BJ (cell line): ENCODE results near the gene DPP10. TPM values are rescaled to one million over a fixed set of nuclear protein-coding genes. Genes with fewer than 3 reads are reported as not detected.
"Not testable (repeated sequence)": the region's sequence is repeated elsewhere in the genome, so short reads cannot be mapped to it uniquely, and the experiment has no call there.

Source experiments
- CTCF ChIA-PET: fragments of 350-600 bp; formaldehyde crosslinking; extraction: SDS; loops from one replicate; lab custom pipeline; 2021; ENCODE audit warnings: antibody characterized with exemption, inconsistent platforms; lab: Yijun Ruan, JAX
- POLR2A ChIA-PET: fragments of 300-600 bp; sonication (Branson Sonifier 250); formaldehyde crosslinking; extraction: SDS; loops from one replicate; lab custom pipeline; 2021; ENCODE audit warnings: antibody characterized with exemption; lab: Charles Lee
- DNase-seq: peaks from one replicate; pipeline ENCODE4 v3.0.0-alpha.2; 2011; ENCODE audit warnings: low read depth
- H3K27me3 ChIP-seq: 2 replicates; pipeline ENCODE4 v1.6.0; 2011; ENCODE audit warnings: low read length; ENCODE audit not compliant: control insufficient read depth, insufficient read depth
- H3K36me3 ChIP-seq: 2 replicates; pipeline ENCODE4 v1.5.1; 2011; ENCODE audit warnings: low read length; ENCODE audit not compliant: control insufficient read depth, insufficient read depth
- H3K4me3 ChIP-seq: 2 replicates; pipeline ENCODE4 v1.5.1; 2011; ENCODE audit warnings: low read depth, mild to moderate bottlenecking, control low read depth, low read length
- polyA plus RNA-seq: library from polyadenylated mRNA; depleted of rRNA; stranded (reverse); fragments of >200 nt; gene quantifications from 2 replicates; pipeline ENCODE4 v1.2.3, GENCODE V29; 2011
- TF ChIP-seq, protein P1 (sequence below): IDR thresholded peaks from 2 replicates; pipeline ENCODE4 v1.5.1; 2011; ENCODE audit warnings: low read depth, mild to moderate bottlenecking, control low read depth, inconsistent platforms, low read length, moderate library complexity; ENCODE audit not compliant: insufficient read depth

DPP10 gene
- polyA plus RNA-seq, 1 experiment = not detected

DNA sequence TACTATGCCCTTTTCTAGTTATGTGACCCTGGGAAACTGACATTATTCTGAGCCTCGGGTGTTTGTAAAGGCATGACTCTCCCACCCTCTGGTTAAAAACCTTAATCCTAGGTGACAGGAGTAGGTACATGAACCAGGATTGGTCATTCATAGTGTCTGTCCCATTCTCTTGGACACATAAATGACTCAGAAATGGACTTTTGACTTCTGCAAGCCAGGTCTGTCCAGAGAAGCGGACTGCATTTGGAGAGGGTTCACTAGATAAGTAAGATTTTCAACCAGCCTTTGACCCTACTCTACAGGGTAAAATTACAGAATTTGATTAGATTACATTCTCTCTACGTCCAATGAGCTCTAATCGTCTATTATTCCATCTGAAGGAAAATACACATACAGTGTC, 285.9 kb downstream of the DPP10 start:
- ChIA-PET CTCF (no interaction called here), POLR2A (no interaction called here)
- TF ChIP-seq, protein P1, sequence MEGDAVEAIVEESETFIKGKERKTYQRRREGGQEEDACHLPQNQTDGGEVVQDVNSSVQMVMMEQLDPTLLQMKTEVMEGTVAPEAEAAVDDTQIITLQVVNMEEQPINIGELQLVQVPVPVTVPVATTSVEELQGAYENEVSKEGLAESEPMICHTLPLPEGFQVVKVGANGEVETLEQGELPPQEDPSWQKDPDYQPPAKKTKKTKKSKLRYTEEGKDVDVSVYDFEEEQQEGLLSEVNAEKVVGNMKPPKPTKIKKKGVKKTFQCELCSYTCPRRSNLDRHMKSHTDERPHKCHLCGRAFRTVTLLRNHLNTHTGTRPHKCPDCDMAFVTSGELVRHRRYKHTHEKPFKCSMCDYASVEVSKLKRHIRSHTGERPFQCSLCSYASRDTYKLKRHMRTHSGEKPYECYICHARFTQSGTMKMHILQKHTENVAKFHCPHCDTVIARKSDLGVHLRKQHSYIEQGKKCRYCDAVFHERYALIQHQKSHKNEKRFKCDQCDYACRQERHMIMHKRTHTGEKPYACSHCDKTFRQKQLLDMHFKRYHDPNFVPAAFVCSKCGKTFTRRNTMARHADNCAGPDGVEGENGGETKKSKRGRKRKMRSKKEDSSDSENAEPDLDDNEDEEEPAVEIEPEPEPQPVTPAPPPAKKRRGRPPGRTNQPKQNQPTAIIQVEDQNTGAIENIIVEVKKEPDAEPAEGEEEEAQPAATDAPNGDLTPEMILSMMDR = no peak

DNA sequence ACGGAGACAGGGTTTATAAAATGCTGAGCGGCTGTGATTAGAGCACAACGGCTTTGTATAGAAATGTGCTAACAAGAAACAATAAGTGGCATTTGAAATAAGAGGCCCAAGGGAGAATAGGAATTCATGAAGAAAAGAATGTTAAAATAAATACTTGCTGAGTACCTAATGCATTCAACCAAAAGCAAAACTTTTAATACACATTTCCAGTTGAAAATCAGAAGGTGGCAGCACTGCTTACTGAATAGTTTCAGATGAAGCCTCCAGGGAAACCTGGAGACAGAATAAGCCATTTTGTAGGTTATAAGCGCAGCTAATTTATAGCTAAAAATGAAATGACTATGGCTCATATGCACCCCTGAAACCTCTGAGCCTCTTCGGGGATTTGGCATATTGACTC, 286.6 kb downstream of the DPP10 start:
- ChIA-PET CTCF (no interaction called here), POLR2A (no interaction called here)
- no peaks in the 10 kb centered on the region for H3K27me3 ChIP-seq
- no peak for DNase-seq
- no peak overlapping the region for H3K4me3 ChIP-seq
- H3K36me3 ChIP-seq = no peaks in the 10 kb centered on the region
- TF ChIP-seq, protein P1 = no peak

More for the DNA sequence above, 285.9 kb downstream of the DPP10 start:
- no peak overlapping the region for H3K4me3 ChIP-seq
- no peak for DNase-seq
- no peaks in the 10 kb centered on the region for H3K27me3 ChIP-seq
- H3K36me3 ChIP-seq = no peaks in the 10 kb centered on the region

DNA sequence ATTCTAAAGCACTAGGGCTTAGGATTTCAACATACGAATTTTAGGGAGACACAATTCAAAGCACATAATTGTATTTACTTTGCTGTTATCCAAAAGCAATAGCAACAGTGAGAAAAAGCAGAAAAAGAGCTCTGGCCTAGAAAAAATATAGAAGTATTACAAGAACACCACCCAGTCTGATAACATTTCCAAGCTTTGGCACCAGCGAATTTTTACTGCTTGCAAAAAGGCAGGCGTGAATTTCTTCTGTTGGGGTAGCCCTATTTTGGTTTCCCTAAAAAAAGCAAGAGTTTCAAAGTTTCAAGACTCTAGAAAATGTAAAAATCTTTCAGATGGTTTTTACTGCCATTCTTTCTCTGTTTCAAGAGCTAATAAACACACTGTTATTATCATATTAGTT, 292.7 kb downstream of the DPP10 start:
- H3K4me3 ChIP-seq = no peak overlapping the region
- no peaks in the 10 kb centered on the region for H3K36me3 ChIP-seq
- DNase-seq = no peak
- CTCF ChIA-PET = no interaction called here
- POLR2A ChIA-PET = no interaction called here
- TF ChIP-seq, protein P1 = no peak
- no peaks in the 10 kb centered on the region for H3K27me3 ChIP-seq

DNA sequence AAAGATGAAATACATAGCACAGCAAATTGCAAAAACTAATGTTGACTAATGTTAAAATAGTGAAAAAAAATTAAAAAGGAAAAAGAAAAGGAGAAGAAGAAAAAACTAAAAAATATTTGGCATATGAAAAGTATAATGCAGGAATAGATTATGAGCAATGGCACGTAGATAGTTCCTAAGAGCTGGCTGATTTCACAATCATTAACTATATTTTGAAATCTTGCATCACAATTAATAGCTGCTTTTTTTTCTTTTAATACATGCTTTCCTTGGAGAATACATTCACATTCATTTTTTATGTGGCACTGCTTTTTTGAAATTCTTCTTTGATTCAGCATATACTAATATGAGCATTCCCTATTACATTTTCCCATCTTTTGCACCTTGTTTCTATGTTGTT, 299.8 kb downstream of the DPP10 start:
- DNase-seq = no peak
- H3K4me3 ChIP-seq = no peak overlapping the region
- ChIA-PET POLR2A (no interaction called here), CTCF (no interaction called here)
- no peaks in the 10 kb centered on the region for H3K36me3 ChIP-seq
- TF ChIP-seq, protein P1 = no peak
- no peaks in the 10 kb centered on the region for H3K27me3 ChIP-seq

DNA sequence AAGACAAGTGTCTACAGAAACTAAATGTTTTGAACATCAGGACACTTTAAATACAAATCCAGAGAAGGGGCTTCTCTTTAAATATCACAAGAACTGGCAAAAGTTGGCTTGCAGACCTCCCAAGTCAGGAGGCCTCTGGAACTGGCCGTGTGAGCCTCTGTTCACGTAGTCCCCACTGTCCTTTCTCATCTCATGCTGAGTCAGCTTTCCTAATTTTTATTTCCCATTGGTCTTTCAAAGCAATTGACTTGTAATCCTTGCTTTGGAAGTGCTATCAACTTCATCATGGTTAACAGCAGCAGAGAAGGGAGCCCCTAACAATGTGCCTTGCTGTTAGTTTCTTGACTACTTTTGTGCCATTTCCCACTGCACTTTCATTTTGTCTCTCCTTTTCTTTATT, 303.3 kb downstream of the DPP10 start:
- ChIA-PET POLR2A (no interaction called here), CTCF (no interaction called here)
- Histone ChIP-seq H3K36me3 (no peaks in the 10 kb centered on the region), H3K27me3 (no peaks in the 10 kb centered on the region), H3K4me3 (no peak overlapping the region)
- TF ChIP-seq, protein P1 = no peak
- no peak for DNase-seq

DNA sequence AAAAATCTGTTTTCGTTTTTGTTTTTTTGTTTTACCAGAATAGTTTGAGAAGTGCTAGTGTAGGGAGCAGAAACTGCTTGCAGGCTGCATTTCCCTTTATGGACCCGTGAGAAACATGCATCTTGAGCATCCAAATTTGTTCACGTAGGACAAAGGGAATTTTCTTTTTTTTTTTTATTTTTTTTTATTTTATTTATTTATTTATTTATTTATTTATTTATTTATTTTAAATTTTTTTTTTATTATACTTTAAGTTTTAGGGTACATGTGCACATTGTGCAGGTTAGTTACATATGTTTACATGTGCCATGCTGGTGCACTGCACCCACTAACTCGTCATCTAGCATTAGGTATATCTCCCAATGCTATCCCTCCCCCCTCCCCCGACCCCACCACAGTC, 305.7 kb downstream of the DPP10 start:
- POLR2A ChIA-PET, H3K27me3 ChIP-seq, DNase-seq, CTCF ChIA-PET, H3K4me3 ChIP-seq, H3K36me3 ChIP-seq: not testable (repeated sequence)
